ENCODE measurements around the gene SLC39A11.

The SLC39A11 gene

DNA sequence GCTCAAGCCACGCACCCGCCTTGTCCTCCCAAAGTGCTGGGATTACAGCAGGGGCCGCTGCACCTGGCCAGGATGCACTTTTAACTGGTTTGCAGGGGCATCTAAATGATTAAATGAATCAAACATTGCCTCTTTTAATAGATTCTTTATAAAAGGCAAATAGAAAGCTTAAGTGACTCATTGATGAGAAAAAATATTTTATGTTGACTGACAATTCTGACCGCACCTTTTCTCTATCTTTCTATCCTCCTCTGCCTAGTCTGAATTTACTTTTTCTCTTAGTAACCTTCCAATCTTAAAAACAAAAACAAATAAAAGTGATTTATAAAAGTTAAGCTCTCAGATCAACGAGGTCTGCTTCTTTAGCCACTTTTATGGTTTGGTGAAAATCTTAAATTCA, 35.3 kb downstream of the SLC39A11 start:
- Histone ChIP-seq H3K27me3 (replicated peaks; ENCODE audit: control insufficient read depth, insufficient read depth, low read length) (no peaks in the 10 kb centered on the region), H3K4me3 (replicated peaks; ENCODE audit: low read depth, low read length) (no peak overlapping the region), H3K36me3 (ENCODE audit: control insufficient read depth, insufficient read depth, low read length) (no peaks in the 10 kb centered on the region; the same call in 1 of the 2 replicates)
- TF ChIP-seq, protein P1, sequence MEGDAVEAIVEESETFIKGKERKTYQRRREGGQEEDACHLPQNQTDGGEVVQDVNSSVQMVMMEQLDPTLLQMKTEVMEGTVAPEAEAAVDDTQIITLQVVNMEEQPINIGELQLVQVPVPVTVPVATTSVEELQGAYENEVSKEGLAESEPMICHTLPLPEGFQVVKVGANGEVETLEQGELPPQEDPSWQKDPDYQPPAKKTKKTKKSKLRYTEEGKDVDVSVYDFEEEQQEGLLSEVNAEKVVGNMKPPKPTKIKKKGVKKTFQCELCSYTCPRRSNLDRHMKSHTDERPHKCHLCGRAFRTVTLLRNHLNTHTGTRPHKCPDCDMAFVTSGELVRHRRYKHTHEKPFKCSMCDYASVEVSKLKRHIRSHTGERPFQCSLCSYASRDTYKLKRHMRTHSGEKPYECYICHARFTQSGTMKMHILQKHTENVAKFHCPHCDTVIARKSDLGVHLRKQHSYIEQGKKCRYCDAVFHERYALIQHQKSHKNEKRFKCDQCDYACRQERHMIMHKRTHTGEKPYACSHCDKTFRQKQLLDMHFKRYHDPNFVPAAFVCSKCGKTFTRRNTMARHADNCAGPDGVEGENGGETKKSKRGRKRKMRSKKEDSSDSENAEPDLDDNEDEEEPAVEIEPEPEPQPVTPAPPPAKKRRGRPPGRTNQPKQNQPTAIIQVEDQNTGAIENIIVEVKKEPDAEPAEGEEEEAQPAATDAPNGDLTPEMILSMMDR (IDR thresholded peaks at IDR 0.05; ENCODE audit: insufficient read depth, low read length, poor library complexity, severe bottlenecking), result no peak
- DNase-seq (ENCODE audit: extremely low read depth, insufficient read length), result no peak

DNA sequence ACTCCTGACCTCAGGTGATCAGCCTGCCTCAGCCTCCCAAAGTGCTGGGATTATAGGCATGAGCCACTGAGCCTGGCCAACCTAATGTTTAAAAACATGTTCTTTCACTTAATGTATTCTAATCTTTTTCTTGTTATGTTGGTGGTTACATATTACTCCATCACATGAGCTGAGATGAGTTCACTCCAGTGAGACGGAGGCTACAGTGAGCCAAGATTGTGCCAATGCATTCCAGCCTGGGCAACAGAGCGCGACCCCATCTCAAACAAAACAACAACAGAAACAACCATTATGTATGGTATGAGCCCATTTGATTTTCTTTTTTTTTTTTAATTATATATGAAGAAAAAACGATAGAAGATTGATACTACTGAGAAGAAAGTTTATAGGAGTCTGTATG, 39.6 kb downstream of the SLC39A11 start:
- Histone ChIP-seq H3K27me3 (replicated peaks; ENCODE audit: control insufficient read depth, insufficient read depth, low read length) (no peaks in the 10 kb centered on the region), H3K4me3 (replicated peaks; ENCODE audit: low read depth, low read length) (no peak overlapping the region), H3K36me3 (ENCODE audit: control insufficient read depth, insufficient read depth, low read length) (peaks cover 3% of the 10 kb centered on the region)
- TF ChIP-seq, protein P1 (IDR thresholded peaks at IDR 0.05; ENCODE audit: insufficient read depth, low read length, poor library complexity, severe bottlenecking), result no peak
- no peak for DNase-seq (ENCODE audit: extremely low read depth, insufficient read length)

DNA sequence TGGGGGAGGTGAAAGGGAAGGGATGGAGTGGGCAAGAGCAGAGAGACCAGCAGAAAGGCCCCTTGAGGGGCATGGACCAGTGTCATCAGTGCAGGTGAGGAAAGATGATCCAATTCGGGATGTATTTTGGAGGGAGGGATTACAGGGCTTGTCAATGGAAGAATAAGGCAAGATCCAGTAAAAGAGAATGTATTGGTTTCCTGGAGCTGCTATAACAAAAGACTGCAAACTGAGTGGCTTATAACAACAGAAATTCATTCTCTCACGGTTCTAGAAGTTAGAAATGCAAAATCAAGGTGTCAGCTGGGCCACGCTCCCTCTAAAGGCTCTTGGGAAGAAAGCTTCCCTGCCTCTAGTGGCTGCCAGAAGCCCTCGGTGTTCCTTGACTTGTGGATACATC, 41.7 kb downstream of the SLC39A11 start:
- Histone ChIP-seq H3K36me3 (ENCODE audit: control insufficient read depth, insufficient read depth, low read length) (peaks cover 3% of the 10 kb centered on the region), H3K27me3 (replicated peaks; ENCODE audit: control insufficient read depth, insufficient read depth, low read length) (no peaks in the 10 kb centered on the region), H3K4me3 (replicated peaks; ENCODE audit: low read depth, low read length) (no peak overlapping the region)
- no peak for DNase-seq (ENCODE audit: extremely low read depth, insufficient read length)
- TF ChIP-seq, protein P1 (IDR thresholded peaks at IDR 0.05; ENCODE audit: insufficient read depth, low read length, poor library complexity, severe bottlenecking), result no peak

DNA sequence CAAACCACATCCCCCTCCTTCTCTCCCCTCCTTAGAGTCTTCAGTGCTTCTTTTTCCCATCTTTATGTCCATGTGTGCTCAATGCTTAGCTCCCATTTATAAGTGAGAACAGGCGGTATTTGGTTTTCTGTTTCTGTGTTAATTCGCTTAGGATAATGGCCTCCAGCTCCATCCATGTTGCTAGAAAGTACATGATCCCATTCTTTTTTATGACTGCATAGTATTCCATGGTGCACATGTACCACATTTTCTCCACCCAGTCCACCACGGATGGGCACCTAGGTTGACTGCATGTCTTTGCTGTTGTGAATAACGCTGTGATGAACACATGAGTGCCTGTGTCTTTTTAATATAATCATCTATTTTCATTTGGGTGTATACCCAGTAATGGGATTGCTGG, 44.3 kb downstream of the SLC39A11 start:
- TF ChIP-seq, protein P1 (IDR thresholded peaks at IDR 0.05; ENCODE audit: insufficient read depth, low read length, poor library complexity, severe bottlenecking), result no peak
- no peak for DNase-seq (ENCODE audit: extremely low read depth, insufficient read length)
- Histone ChIP-seq H3K4me3 (replicated peaks; ENCODE audit: low read depth, low read length) (no peak overlapping the region), H3K36me3 (ENCODE audit: control insufficient read depth, insufficient read depth, low read length) (peaks cover 3% of the 10 kb centered on the region), H3K27me3 (replicated peaks; ENCODE audit: control insufficient read depth, insufficient read depth, low read length) (no peaks in the 10 kb centered on the region)

DNA sequence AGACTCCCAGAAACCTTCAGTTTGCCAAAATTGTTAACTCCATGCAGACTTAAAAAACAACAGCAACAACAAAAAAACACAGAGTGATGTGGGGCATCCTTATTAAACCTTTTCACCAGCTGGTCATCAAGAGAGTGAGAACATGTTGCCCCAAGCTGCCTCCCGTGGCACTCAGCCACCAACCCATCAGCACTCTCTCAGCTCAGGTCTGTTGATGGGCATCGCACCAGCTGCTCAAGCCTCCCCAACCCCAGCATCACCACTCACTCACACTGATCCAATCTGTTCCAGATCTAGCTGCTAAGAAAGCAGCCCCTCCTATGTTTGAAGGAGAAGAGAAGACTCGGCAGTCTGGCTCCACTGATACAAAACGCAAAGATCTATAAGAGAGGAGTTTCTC, 46.8 kb downstream of the SLC39A11 start:
- no peak for DNase-seq (ENCODE audit: extremely low read depth, insufficient read length)
- H3K36me3 ChIP-seq (ENCODE audit: control insufficient read depth, insufficient read depth, low read length), result 0 out of 2 replicates have a peak, but pooled peaks cover 2% of the 10 kb centered on the region
- H3K27me3 ChIP-seq (replicated peaks; ENCODE audit: control insufficient read depth, insufficient read depth, low read length), result no peaks in the 10 kb centered on the region
- H3K4me3 ChIP-seq (replicated peaks; ENCODE audit: low read depth, low read length), result no peak overlapping the region
- TF ChIP-seq, protein P1 (IDR thresholded peaks at IDR 0.05; ENCODE audit: insufficient read depth, low read length, poor library complexity, severe bottlenecking), result no peak
